Transverse colon (tissue), 4 donors: Measurements from ENCODE around the gene CCDC9B. TPM values are rescaled to one million over a fixed set of nuclear protein-coding genes. Genes with fewer than 3 reads are reported as not detected.

ENCODE experiments used
- DNase-seq: peaks from one replicate; pipeline ENCODE4 v3.0.0-alpha.2; 2019
- H3K27ac ChIP-seq, 4 donors: fragments of 200-600 bp; sonication (generic); 2 replicates each; pipeline ENCODE4 v1.5.1; 2016 to 2018; ENCODE audit warnings: inconsistent platforms in 4 of 4
- H3K27me3 ChIP-seq: fragments of 200-600 bp; sonication (generic); 2 replicates; pipeline ENCODE4 v1.5.1; 2017; ENCODE audit warnings: inconsistent platforms
- H3K36me3 ChIP-seq, 4 donors: fragments of 200-600 bp; sonication (generic); 2 replicates each; pipeline ENCODE4 v1.5.1; 2017 to 2019; ENCODE audit warnings: inconsistent platforms in 4 of 4
- H3K4me1 ChIP-seq, 4 donors: fragments of 200-600 bp; sonication (generic); 2 replicates each; pipeline ENCODE4 v1.5.1; 2017 to 2020; ENCODE audit warnings: inconsistent platforms in 4 of 4
- H3K4me3 ChIP-seq, 4 donors: fragments of 200-600 bp; sonication (generic); 1 replicate in 1 of 4; 2 replicates in 3 of 4; pipeline versions ENCODE4 v1.5.1 to v1.6.1; 2017 to 2019; ENCODE audit warnings: inconsistent platforms in 4 of 4
- H3K9me3 ChIP-seq, 2 donors: fragments of 200-600 bp; sonication (generic); 2 replicates each; pipeline ENCODE4 v1.5.1; 2017 to 2019; ENCODE audit warnings: inconsistent platforms in 2 of 2
- EP300 ChIP-seq: sonication (generic); formaldehyde crosslinking; IDR thresholded peaks from one replicate; pipeline ENCODE4 v1.6.1; 2017; ENCODE audit warnings: antibody characterized with exemption, low read depth
- POLR2A ChIP-seq: fragments of 450-650 bp; IDR thresholded peaks from one replicate; pipeline ENCODE4 v1.6.1; 2016; ENCODE audit warnings: antibody characterized with exemption, mild to moderate bottlenecking, moderate library complexity
- POLR2AphosphoS5 ChIP-seq, 3 donors: sonication (generic); formaldehyde crosslinking; IDR thresholded peaks; one replicate each; pipeline ENCODE4 v1.6.1; 2016; ENCODE audit warnings: antibody characterized with exemption in 3 of 3
- WGBS, 2 donors: methylation state at CpG; one replicate each; pipeline ENCODE4 v1.1.5; 2018; ENCODE audit warnings: low coverage in 1 of 2; 5-methylcytosine and 5-hydroxymethylcytosine counted together
- in situ Hi-C, 4 donors: fragments of 200-750 bp; cut with MboI; loops; one replicate each; pipeline versions ENCODE4 v1.15.0 to v1.15.1; 2017; ENCODE audit warnings: low sequenced_read_pairs in 3 of 4, low pct_ligation_motif_present in 1 of 4, low pct_unique_long_range_greater_than_20kb in 1 of 4
- intact Hi-C: fragments of 100-400 bp; cut with DNase I; formaldehyde crosslinking; loops from one replicate; pipeline ENCODE4 v1.15.1; 2023; ENCODE audit warnings: low total_unique reads
- total RNA-seq, 4 donors: library from RNA; depleted of rRNA; stranded (reverse); fragments of >200 nt; gene quantifications; one replicate each; pipeline ENCODE4 v1.1.0, GENCODE V29; 2016
- TF ChIP-seq, protein P1 (sequence below), 5 experiments: fragments of 200-600 bp in 3 of 5; fragments of 450-650 bp in 2 of 5; sonication (generic) in 3 of 5; IDR thresholded peaks; 1 replicate in 2 of 5; 2 replicates in 3 of 5; pipeline ENCODE4 v1.5.1; 2016 to 2017; ENCODE audit warnings: antibody characterized with exemption in 5 of 5, inconsistent platforms in 3 of 5, mild to moderate bottlenecking in 2 of 5, moderate library complexity in 1 of 5

Gene CCDC9B
- total RNA-seq, 4 donors from 2014 or later = 22.0 to 49.4 (median 36.9) TPM

GRCh38 chr15:40386480-40386879, 45.7 kb upstream of the CCDC9B start:
- WGBS, 2 donors = 92 to 96% methylated on average over 2 to 3 of the region's 3 CpGs
- TF ChIP-seq EP300 (no peak), POLR2A (no peak), POLR2AphosphoS5 (IDR thresholded peaks at IDR 0.05) (no peak)
- TF ChIP-seq, protein P1, sequence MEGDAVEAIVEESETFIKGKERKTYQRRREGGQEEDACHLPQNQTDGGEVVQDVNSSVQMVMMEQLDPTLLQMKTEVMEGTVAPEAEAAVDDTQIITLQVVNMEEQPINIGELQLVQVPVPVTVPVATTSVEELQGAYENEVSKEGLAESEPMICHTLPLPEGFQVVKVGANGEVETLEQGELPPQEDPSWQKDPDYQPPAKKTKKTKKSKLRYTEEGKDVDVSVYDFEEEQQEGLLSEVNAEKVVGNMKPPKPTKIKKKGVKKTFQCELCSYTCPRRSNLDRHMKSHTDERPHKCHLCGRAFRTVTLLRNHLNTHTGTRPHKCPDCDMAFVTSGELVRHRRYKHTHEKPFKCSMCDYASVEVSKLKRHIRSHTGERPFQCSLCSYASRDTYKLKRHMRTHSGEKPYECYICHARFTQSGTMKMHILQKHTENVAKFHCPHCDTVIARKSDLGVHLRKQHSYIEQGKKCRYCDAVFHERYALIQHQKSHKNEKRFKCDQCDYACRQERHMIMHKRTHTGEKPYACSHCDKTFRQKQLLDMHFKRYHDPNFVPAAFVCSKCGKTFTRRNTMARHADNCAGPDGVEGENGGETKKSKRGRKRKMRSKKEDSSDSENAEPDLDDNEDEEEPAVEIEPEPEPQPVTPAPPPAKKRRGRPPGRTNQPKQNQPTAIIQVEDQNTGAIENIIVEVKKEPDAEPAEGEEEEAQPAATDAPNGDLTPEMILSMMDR (IDR thresholded peaks at IDR 0.05) = no peak
- H3K27ac ChIP-seq = no peak overlapping the region
- H3K4me3 ChIP-seq = no peak overlapping the region
- no peaks in the 10 kb centered on the region for H3K9me3 ChIP-seq
- no peak for DNase-seq
- intact Hi-C loops (no loop called here), in situ Hi-C loops (no loop called here)
- peaks cover 0 to 6% (median 1%) of the 10 kb centered on the region in 4 donors for H3K36me3 ChIP-seq
- H3K4me1 ChIP-seq = peaks cover 6 to 15% (median 10%) of the 10 kb centered on the region in 4 donors
- H3K27me3 ChIP-seq = no peaks in the 10 kb centered on the region

GRCh38 chr15:40382580-40383456, 42.1 kb upstream of the CCDC9B start, which contains the start of gene KNSTRN:
KNSTRN (plus strand) TSS chr15:40382721; CDS start chr15:40382836, 115 bp downstream.
- in situ Hi-C loops = no loop called here
- 0 to 8% methylated on average over 1 to 43 of the region's 57 CpGs for WGBS, 2 donors

DNA sequence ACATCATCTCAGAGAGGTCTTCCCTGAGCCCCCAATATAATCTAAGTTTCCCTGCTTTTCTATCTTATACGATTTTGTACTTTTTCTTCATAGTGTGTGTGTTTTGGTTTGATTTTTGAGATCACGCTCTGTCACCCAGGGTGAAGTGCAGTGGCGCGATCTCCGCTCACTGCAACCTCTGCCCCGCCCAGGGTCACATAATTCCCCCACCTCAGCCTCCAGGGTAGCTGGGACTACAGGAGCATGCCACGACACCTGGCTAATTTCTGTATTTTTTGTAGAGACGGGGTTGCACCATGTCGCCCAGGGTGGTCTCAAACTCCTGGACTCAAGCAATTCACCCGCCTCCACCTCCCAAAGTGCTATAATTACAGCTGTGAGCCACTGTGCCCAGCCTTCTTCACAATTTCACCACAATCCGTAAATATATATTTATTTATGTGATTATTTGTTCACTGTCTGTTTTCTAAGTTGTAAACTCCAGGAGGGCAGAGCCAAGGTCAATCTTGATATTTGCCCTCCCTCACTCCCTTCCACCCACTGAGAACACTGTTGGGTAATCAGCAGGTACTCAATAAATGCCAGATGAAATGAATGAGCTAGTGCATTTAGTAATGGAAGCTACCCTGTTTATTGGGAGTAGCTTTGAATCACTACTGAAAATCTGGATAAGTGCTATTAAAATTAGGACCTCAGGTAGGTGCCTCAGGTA, 41.2 kb upstream of the CCDC9B start:
- WGBS, 2 donors = 88 to 92% methylated on average over 5 to 11 of the region's 11 CpGs

More at GRCh38 chr15:40382580-40383456, 42.1 kb upstream of the CCDC9B start, which contains the start of gene KNSTRN:
- H3K9me3 ChIP-seq = no peaks in the 10 kb centered on the region
- TF ChIP-seq POLR2AphosphoS5 (IDR thresholded peaks at IDR 0.05) (peak in 2 of 3 donors; percentile 43 to 73), POLR2A (no peak)
- H3K4me3 ChIP-seq = peak within 1 kb of the TSS; percentile 77 to 84 (median 78)
- intact Hi-C loops = no loop called here
- DNase-seq = peak; percentile 94
- H3K27me3 ChIP-seq = no peaks in the 10 kb centered on the region
- no peaks in the 10 kb centered on the region for H3K36me3 ChIP-seq
- peaks cover 6 to 24% (median 14%) of the 10 kb centered on the region in 4 donors for H3K4me1 ChIP-seq
- peak within 1 kb of the TSS; percentile 47 to 71 (median 61) for H3K27ac ChIP-seq

DNA sequence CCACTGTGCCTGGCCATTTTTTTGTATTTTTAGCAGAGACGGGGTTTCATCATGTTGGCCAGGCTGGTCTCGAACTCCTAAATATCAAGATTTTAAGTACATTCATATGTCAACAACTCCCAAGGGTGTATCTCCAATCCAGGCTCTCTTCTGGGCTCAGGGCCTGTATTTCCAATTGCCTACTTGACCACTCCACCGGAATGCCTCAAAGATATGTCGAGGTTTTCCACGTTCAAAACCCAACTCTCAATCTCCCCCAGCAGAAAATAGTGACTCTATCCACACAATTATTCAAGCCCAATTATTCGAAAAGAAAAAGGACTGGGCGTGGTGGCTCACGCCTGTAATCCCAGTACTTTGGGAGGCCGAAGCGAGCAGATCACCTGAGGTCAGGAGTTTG, 39.9 kb upstream of the CCDC9B start:
- H3K27ac ChIP-seq = no peak overlapping the region
- H3K4me1 ChIP-seq = peaks cover 6 to 24% (median 14%) of the 10 kb centered on the region in 4 donors
- H3K36me3 ChIP-seq = no peaks in the 10 kb centered on the region
- DNase-seq = no peak
- H3K27me3 ChIP-seq = no peaks in the 10 kb centered on the region
- in situ Hi-C loops = no loop called here
- TF ChIP-seq POLR2AphosphoS5 (IDR thresholded peaks at IDR 0.05) = no peak
- TF ChIP-seq POLR2A = no peak
- TF ChIP-seq EP300 = no peak
- TF ChIP-seq, protein P1 (IDR thresholded peaks at IDR 0.05) = no peak
- H3K9me3 ChIP-seq = no peaks in the 10 kb centered on the region
- intact Hi-C loops = no loop called here
- 95 to 98% methylated on average over 8 to 10 of the region's 10 CpGs for WGBS, 2 donors
- no peak overlapping the region for H3K4me3 ChIP-seq

More for the DNA sequence above, 41.2 kb upstream of the CCDC9B start:
- no peak for TF ChIP-seq POLR2AphosphoS5 (IDR thresholded peaks at IDR 0.05)
- TF ChIP-seq, protein P1 (IDR thresholded peaks at IDR 0.05) = no peak
- no peak for TF ChIP-seq EP300
- TF ChIP-seq POLR2A = no peak
- H3K4me1 ChIP-seq = peaks cover 6 to 24% (median 14%) of the 10 kb centered on the region in 4 donors
- in situ Hi-C loops (no loop called here), intact Hi-C loops (no loop called here)
- H3K4me3 ChIP-seq = no peak overlapping the region
- H3K9me3 ChIP-seq = no peaks in the 10 kb centered on the region
- no peak overlapping the region for H3K27ac ChIP-seq
- no peaks in the 10 kb centered on the region for H3K36me3 ChIP-seq
- no peaks in the 10 kb centered on the region for H3K27me3 ChIP-seq
- no peak for DNase-seq
